HEK293T (cell line): ENCODE data around the gene SLC45A1.

Source experiments
- CTCF ChIA-PET: fragments of 350-600 bp; formaldehyde crosslinking; extraction: SDS; loops from one replicate; lab custom pipeline; 2021; ENCODE audit warnings: antibody characterized with exemption, inconsistent platforms; lab: Yijun Ruan, JAX
- POLR2A ChIA-PET: fragments of 350-600 bp; formaldehyde crosslinking; extraction: SDS; loops from one replicate; lab custom pipeline; 2020; ENCODE audit warnings: antibody characterized with exemption, inconsistent platforms; lab: Yijun Ruan, JAX
- DNase-seq: peaks from one replicate; pipeline ENCODE4 v3.0.0; 2012; ENCODE audit warnings: mixed read lengths; ENCODE audit errors: extremely low spot score
- ARNT ChIP-seq: fragments of 450-650 bp; IDR thresholded peaks from 2 replicates; pipeline ENCODE4 v1.6.1; 2017; ENCODE audit warnings: mild to moderate bottlenecking
- BHLHE40 ChIP-seq: fragments of 450-650 bp; IDR thresholded peaks from 2 replicates; pipeline ENCODE4 v1.6.1; 2016; ENCODE audit warnings: mild to moderate bottlenecking, moderate library complexity, borderline replicate concordance
- CTBP1 ChIP-seq: fragments of 450-650 bp; IDR thresholded peaks from 2 replicates; pipeline ENCODE4 v1.6.1; 2016; ENCODE audit warnings: borderline replicate concordance
- ELF4 ChIP-seq: fragments of 450-650 bp; IDR thresholded peaks from 2 replicates; pipeline ENCODE4 v1.6.1; 2017; ENCODE audit warnings: antibody characterized with exemption
- FOXA1 ChIP-seq: fragments of 450-650 bp; IDR thresholded peaks from 2 replicates; pipeline ENCODE4 v1.6.1; 2016; ENCODE audit warnings: mild to moderate bottlenecking
- FOXK2 ChIP-seq: fragments of 450-650 bp; IDR thresholded peaks from 2 replicates; pipeline ENCODE4 v1.6.1; 2016; ENCODE audit warnings: mild to moderate bottlenecking
- FOXM1 ChIP-seq: fragments of 450-650 bp; IDR thresholded peaks from 2 replicates; pipeline ENCODE4 v1.6.1; 2017; ENCODE audit warnings: mild to moderate bottlenecking, borderline replicate concordance
- HDGF ChIP-seq: fragments of 450-650 bp; IDR thresholded peaks from 2 replicates; pipeline ENCODE4 v1.6.1; 2017; ENCODE audit warnings: antibody characterized with exemption, borderline replicate concordance
- L3MBTL2 ChIP-seq: fragments of 450-650 bp; conservative IDR thresholded peaks from 2 replicates; pipeline ENCODE4 v1.6.1; 2016; ENCODE audit warnings: mild to moderate bottlenecking
- LEF1 ChIP-seq: fragments of 450-650 bp; IDR thresholded peaks from 2 replicates; pipeline ENCODE4 v1.6.1; 2017; ENCODE audit warnings: mild to moderate bottlenecking, borderline replicate concordance
- NFRKB ChIP-seq: fragments of 450-650 bp; IDR thresholded peaks from 2 replicates; pipeline ENCODE4 v1.6.1; 2016; ENCODE audit warnings: mild to moderate bottlenecking, moderate library complexity
- SP1 ChIP-seq: fragments of 450-650 bp; IDR thresholded peaks from 2 replicates; pipeline ENCODE4 v1.6.1; 2017
- SUZ12 ChIP-seq: fragments of 450-650 bp; IDR thresholded peaks from 2 replicates; pipeline ENCODE4 v1.6.1; 2016; ENCODE audit warnings: mild to moderate bottlenecking
- TARDBP ChIP-seq: fragments of 450-650 bp; IDR thresholded peaks from 2 replicates; pipeline ENCODE4 v1.6.1; 2016
- ZNF384 ChIP-seq: fragments of 450-650 bp; IDR thresholded peaks from 2 replicates; pipeline ENCODE4 v1.6.1; 2016
- TF ChIP-seq, protein P1 (sequence below): fragments of 450-650 bp; IDR thresholded peaks from 2 replicates; pipeline ENCODE4 v1.6.1; 2016

Gene SLC45A1

GRCh38 chr1:8302081-8302956 is 15.6 kb upstream of the SLC45A1 start:
- DNase-seq, result no peak
- TF ChIP-seq L3MBTL2 (no peak; the same call in 1 of the 2 replicates), SP1 (no peak), FOXK2 (no peak), BHLHE40 (no peak), LEF1 (no peak), CTBP1 (no peak), ARNT (no peak), FOXA1 (no peak)
- TF ChIP-seq, protein P1, sequence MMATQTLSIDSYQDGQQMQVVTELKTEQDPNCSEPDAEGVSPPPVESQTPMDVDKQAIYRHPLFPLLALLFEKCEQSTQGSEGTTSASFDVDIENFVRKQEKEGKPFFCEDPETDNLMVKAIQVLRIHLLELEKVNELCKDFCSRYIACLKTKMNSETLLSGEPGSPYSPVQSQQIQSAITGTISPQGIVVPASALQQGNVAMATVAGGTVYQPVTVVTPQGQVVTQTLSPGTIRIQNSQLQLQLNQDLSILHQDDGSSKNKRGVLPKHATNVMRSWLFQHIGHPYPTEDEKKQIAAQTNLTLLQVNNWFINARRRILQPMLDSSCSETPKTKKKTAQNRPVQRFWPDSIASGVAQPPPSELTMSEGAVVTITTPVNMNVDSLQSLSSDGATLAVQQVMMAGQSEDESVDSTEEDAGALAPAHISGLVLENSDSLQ, result no peak
- CTCF ChIA-PET, result interaction anchor here (0.7 to 0.8 kb wide), 2 partner anchors 41 to 272 kb away, joined by 3 to 5 read pairs; no protein-coding TSS in a partner anchor
- POLR2A ChIA-PET, result no interaction called here

GRCh38 chr1:8303141-8303540 is 14.8 kb upstream of the SLC45A1 start:
- POLR2A ChIA-PET, result no interaction called here
- DNase-seq, result no peak

GRCh38 chr1:8303876-8304275 is 14.0 kb upstream of the SLC45A1 start:
- ChIA-PET CTCF (no interaction called here), POLR2A (no interaction called here)
- TF ChIP-seq BHLHE40 (no peak), SUZ12 (no peak)
- DNase-seq, result no peak

More at GRCh38 chr1:8303141-8303540, 14.8 kb upstream of the SLC45A1 start:
- CTCF ChIA-PET, result interaction anchor here (0.8 kb wide), 1 partner anchor 272 kb away, joined by 3 read pairs; no protein-coding TSS in a partner anchor
- TF ChIP-seq BHLHE40 (no peak), FOXM1 (no peak), TARDBP (no peak), ELF4 (no peak), ARNT (no peak), FOXA1 (no peak), SUZ12 (no peak), ZNF384 (no peak), HDGF (no peak), FOXK2 (no peak)

DNA sequence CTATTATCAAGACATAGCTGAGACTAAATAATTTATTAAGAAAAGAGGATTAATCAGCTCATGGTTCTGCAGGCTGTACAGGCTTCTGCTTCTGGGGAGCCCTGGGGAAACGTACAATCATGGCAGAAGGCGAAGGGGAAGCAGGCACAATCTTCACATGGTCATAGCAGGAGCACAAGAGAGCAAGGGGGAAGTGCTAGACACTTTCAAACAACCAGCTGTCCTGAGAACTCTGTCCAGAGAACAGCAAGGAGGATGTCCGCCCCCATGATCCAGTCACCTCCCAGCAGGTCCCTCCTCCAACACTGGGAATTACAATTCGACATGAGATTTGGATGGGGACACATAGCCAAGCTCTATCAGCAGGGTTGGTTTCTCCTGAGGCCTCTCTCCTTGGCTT is 10.3 kb upstream of the SLC45A1 start:
- no peak for DNase-seq
- ChIA-PET POLR2A (no interaction called here), CTCF (interaction anchor here (0.7 kb wide), 1 partner anchor 8 kb away, joined by 3 read pairs; no protein-coding TSS in a partner anchor)
- TF ChIP-seq ZNF384 (no peak), NFRKB (no peak), CTBP1 (no peak)

- POLR2A ChIA-PET, result interaction anchor here (0.6 kb wide), 1 partner anchor 17 kb away, joined by 3 read pairs; no protein-coding TSS in a partner anchor
- TF ChIP-seq ARNT (no peak), FOXK2 (no peak), ELF4 (no peak), NFRKB (no peak), ZNF384 (no peak), FOXM1 (no peak), SUZ12 (no peak), CTBP1 (no peak), LEF1 (no peak), FOXA1 (no peak)
- TF ChIP-seq, protein P1, result no peak
- CTCF ChIA-PET, result no interaction called here
- DNase-seq, result no peak
These were observed 6.7 kb upstream of the SLC45A1 start for GRCh38 chr1:8311068-8311718.

DNA sequence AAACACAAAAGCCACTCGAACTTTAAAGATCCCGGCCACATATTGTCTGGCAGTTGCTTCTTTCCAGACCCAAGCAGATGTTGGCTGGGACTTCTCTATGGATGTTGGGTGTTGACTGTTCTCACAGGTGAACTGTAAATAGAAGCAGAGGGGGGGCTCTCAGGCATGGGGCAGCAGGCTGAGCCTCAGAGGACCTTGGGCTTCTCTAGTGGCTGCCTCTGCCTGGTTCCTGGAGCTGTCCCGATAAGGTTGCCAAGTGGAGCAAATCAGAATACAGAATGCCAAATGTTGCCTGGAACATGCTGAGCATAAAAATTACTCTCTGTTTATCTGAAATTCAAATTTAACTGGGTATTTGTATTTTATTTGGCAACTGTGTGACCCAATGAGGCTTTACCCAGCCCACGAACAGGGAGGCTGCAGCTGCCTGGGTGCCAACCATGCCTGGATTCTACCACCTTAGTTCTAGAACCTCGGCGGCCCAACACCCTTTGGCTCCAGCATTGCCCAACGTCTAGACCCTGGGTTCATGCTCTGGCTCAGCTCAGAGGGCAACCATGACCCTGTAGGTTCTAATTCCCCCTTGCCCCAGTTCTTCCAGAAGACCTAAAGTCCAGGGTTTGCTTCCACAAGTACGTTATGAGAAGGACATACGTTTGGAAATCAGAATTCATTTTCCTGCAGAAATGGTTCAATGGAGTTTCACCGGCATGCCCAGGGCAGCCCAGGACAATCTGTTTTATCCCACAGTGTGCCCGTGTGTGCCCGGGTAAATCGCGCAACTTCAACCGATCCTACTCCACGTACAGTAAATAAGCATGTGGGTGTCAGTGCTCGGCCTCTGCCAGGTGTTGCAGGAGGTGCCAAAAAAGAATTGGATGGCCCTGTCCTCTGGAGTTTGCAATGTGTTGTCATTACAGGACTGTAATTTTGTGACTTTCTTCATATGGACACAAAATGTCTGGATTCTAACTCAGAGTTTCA is 5.4 kb upstream of the SLC45A1 start:
- CTCF ChIA-PET, result no interaction called here
- POLR2A ChIA-PET, result interaction anchor here (1.4 kb wide), 1 partner anchor 297 kb away, joined by 5 read pairs; no protein-coding TSS in a partner anchor
- DNase-seq, result no peak
- no peak for TF ChIP-seq ARNT
- TF ChIP-seq SUZ12, result no peak
- TF ChIP-seq ZNF384, result no peak
- TF ChIP-seq L3MBTL2, result no peak
- TF ChIP-seq TARDBP, result no peak
